AG04450 (cell line): ENCODE data around the gene TMEM52B. TPM values are rescaled to one million over a fixed set of nuclear protein-coding genes. Genes with fewer than 3 reads are reported as not detected.

Source experiments
- CTCF ChIA-PET: fragments of 300-600, 350-600 bp; formaldehyde crosslinking; extraction: SDS; loops from one replicate; lab custom pipeline; 2022; ENCODE audit warnings: antibody characterized with exemption, inconsistent platforms; lab: Charles Lee
- POLR2A ChIA-PET: fragments of 350-600 bp; formaldehyde crosslinking; extraction: SDS; loops from one replicate; lab custom pipeline; 2021; ENCODE audit warnings: antibody characterized with exemption, inconsistent platforms; lab: Yijun Ruan, JAX
- DNase-seq: peaks from one replicate; pipeline ENCODE4 v3.0.0-alpha.2; 2011; ENCODE audit warnings: low read depth, low spot score
- H3K27ac ChIP-seq: one replicate; pipeline ENCODE4 v1.5.1; 2012; ENCODE audit warnings: low read depth, low read length, control low read depth
- H3K27me3 ChIP-seq: one replicate; pipeline ENCODE4 v1.6.0; 2012; ENCODE audit warnings: low read length; ENCODE audit not compliant: control insufficient read depth, insufficient read depth
- H3K4me3 ChIP-seq: 2 replicates; pipeline ENCODE4 v1.5.1; 2011; ENCODE audit warnings: mild to moderate bottlenecking, low read depth, low read length, control low read depth
- H3K9me3 ChIP-seq: 2 replicates; pipeline ENCODE4 v1.5.1; 2012; ENCODE audit warnings: low read length; ENCODE audit not compliant: control insufficient read depth, insufficient read depth
- polyA plus RNA-seq: library from polyadenylated mRNA; depleted of rRNA; stranded (reverse); fragments of >200 nt; gene quantifications from 2 replicates; pipeline ENCODE4 v1.2.3, GENCODE V29; 2011
- TF ChIP-seq, protein P1 (sequence below): IDR thresholded peaks from 2 replicates; pipeline ENCODE4 v1.5.1; 2011; ENCODE audit warnings: low read depth, low read length, control low read depth, inconsistent platforms

Gene TMEM52B
- polyA plus RNA-seq, 1 experiment: 8.3 TPM

DNA sequence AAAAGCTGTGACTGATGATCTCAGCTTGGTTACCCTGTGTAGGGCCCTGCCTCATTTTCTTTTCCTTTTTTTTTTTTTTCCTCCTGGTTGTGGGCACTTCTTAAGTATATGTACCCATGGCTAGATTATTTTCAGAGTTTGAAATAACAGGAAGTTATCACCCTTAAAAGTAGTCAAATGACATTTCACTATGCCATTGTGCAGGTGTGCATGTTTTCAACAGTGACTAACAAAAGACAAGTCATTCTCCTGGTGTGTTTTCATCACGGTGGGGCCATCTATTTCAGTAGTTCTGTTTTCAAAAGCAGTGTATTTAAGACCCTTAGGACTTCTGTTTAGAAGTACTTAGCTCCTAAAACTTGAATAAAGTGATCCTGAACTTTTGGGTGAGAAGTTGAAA lies 48.8 kb downstream of the TMEM52B start:
- Histone ChIP-seq H3K9me3 (no peaks in the 10 kb centered on the region; the same call in 1 of the 2 replicates), H3K27ac (no peak overlapping the region), H3K4me3 (no peak overlapping the region), H3K27me3 (no peaks in the 10 kb centered on the region)
- TF ChIP-seq, protein P1, sequence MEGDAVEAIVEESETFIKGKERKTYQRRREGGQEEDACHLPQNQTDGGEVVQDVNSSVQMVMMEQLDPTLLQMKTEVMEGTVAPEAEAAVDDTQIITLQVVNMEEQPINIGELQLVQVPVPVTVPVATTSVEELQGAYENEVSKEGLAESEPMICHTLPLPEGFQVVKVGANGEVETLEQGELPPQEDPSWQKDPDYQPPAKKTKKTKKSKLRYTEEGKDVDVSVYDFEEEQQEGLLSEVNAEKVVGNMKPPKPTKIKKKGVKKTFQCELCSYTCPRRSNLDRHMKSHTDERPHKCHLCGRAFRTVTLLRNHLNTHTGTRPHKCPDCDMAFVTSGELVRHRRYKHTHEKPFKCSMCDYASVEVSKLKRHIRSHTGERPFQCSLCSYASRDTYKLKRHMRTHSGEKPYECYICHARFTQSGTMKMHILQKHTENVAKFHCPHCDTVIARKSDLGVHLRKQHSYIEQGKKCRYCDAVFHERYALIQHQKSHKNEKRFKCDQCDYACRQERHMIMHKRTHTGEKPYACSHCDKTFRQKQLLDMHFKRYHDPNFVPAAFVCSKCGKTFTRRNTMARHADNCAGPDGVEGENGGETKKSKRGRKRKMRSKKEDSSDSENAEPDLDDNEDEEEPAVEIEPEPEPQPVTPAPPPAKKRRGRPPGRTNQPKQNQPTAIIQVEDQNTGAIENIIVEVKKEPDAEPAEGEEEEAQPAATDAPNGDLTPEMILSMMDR: no peak
- CTCF ChIA-PET: interaction anchor here (0.5 to 2.1 kb wide), 3 partner anchors 8 to 75 kb away, joined by 4 to 12 read pairs (median 9); no protein-coding TSS in a partner anchor
- DNase-seq: no peak
- POLR2A ChIA-PET: interaction anchor here (0.7 kb wide), 1 partner anchor 38 kb away, joined by 4 read pairs; no protein-coding TSS in a partner anchor

DNA sequence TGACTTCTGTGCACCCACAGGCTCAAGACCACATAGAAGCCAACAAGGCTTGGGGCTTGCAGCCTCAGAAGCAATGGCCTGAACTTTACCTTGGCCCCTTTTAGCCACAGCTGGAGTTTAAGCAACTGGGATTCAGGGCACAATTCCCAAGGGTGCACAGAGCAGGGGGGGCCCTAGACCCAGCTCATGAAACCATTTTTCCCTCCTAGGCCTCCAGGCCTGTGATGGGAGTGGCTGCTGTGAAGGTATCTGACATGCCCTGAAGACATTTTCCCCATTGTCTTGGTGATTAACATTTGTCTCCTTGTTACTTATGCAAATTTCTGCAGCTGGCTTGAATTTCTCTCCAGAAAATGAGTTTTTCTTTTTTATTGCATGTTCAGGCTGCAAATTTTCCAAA lies 55.7 kb downstream of the TMEM52B start:
- CTCF ChIA-PET: interaction anchor here (2.5 to 3.5 kb wide), 2 partner anchors 328 to 516 kb away, joined by 26 to 64 read pairs; no protein-coding TSS in a partner anchor
- POLR2A ChIA-PET: no interaction called here
- H3K27me3 ChIP-seq: no peaks in the 10 kb centered on the region
- TF ChIP-seq, protein P1: no peak
- H3K27ac ChIP-seq: no peak overlapping the region
- DNase-seq: no peak
- peaks cover 8% of the 10 kb centered on the region for H3K9me3 ChIP-seq
- H3K4me3 ChIP-seq: no peak overlapping the region

DNA sequence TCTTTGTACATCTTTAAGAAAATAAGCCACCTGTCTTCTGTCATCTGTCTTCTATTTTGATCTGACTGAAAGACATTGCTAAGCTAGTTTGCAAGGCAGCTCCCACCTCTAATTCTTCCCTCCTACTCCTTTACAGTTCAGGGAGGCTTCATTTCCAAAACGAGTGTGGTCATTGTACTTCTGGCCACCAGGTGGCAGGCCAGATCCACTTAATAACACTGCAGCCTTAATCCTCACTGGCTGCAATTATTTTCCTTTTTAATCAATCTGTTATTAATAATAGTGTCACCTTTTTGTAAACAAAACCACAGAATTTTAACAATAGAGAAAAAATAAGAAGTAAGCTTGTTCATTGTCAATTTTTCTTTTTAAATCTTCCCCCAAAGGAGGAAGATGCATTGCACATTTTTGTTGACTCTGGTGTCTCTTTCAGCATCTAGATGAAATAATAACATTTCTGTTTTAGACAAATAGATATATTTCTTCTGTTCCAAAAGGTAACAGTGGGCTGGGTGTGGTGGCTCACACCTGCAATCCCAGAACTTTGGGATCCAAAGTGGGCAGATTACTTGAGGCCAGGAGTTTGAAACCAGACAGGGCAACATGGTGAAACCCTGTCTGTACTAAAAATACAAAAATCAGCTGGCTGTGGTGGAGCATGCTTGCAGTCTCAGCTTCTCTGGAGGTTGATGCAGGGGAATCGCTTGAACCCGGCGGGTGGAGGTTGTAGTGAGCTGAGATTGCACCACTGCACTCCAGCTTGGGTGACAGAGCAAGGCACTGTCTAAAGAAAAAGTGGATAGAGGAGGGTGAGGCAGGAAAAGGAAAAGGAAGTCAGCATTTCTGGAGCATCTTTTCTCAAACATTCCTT lies 57.2 kb downstream of the TMEM52B start:
- H3K9me3 ChIP-seq: peaks cover 8% of the 10 kb centered on the region
- DNase-seq: no peak
- no peaks in the 10 kb centered on the region for H3K27me3 ChIP-seq
- ChIA-PET CTCF (interaction anchor here (0.5 to 3.5 kb wide), 70 partner anchors 8 to 602 kb away, joined by 3 to 64 read pairs (median 4); partner anchors contain the start of genes CLEC12B, CLEC1A and GABARAPL1), POLR2A (no interaction called here)
- TF ChIP-seq, protein P1: peak; percentile 83
- H3K4me3 ChIP-seq: no peak overlapping the region
- H3K27ac ChIP-seq: no peak overlapping the region

DNA sequence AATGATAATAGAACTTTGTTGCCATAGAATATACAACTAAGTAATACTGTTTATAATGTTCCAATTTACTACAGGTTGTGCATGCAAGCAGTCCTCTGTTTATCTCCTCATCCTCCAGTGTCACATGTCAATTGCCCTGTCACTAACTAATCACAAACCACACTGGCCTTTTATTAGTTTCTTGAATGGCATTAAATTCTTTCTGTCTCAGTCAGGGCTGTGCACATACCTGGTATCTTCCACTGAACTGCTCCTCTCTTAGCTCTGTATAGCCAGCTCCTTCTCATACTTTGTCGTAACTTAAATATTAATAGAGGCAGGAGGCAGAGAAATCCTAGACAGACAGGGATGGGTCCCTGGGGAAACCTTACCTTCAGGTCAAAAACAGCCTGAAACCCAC lies 57.9 kb downstream of the TMEM52B start:
- H3K4me3 ChIP-seq: no peak overlapping the region
- ChIA-PET POLR2A (no interaction called here), CTCF (interaction anchor here (0.9 to 3.5 kb wide), 27 partner anchors 9 to 514 kb away, joined by 3 to 64 read pairs (median 5); no protein-coding TSS in a partner anchor)
- no peak overlapping the region for H3K27ac ChIP-seq
- TF ChIP-seq, protein P1: no peak
- no peaks in the 10 kb centered on the region for H3K27me3 ChIP-seq
- H3K9me3 ChIP-seq: peaks cover 8% of the 10 kb centered on the region
- DNase-seq: no peak

DNA sequence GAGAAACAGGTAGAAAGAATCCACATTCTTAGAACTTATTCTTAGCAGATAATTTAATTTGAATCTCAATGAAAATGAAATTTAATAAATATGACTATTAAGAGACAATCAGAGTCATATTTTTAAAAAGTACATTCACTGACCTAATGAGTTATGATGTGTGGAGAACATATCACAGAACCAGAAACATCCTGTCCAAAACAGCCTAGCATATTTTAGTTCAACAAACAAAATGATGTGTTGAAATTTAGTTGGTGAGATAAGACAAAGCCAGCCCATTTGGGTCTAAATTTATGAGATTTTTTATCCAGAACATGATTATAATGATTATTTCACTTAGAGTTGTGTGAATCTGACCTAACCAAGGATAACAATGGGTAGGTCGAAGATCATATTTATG lies 59.7 kb downstream of the TMEM52B start:
- TF ChIP-seq, protein P1: no peak
- no peak for DNase-seq
- ChIA-PET CTCF (interaction anchor here (0.6 to 1.0 kb wide), 3 partner anchors 19 to 514 kb away, joined by 3 to 4 read pairs (median 4); no protein-coding TSS in a partner anchor), POLR2A (no interaction called here)
- H3K9me3 ChIP-seq: peaks cover 8% of the 10 kb centered on the region
- no peak overlapping the region for H3K4me3 ChIP-seq
- H3K27me3 ChIP-seq: no peaks in the 10 kb centered on the region
- no peak overlapping the region for H3K27ac ChIP-seq
